GM12878 (cell line): Measurements from ENCODE around the gene TRAIP. TPM values are rescaled to one million over a fixed set of nuclear protein-coding genes. Genes with fewer than 3 reads are reported as not detected.

ENCODE experiments used
- CBX3 ChIP-seq: fragments of 200-600 bp; sonication (generic); IDR thresholded peaks from 2 replicates; pipeline ENCODE4 v1.6.1; 2016; ENCODE audit warnings: low read depth, borderline replicate concordance
- CEBPB ChIP-seq, 2 experiments: fragments of 150-350 bp in 1 of 2; IDR thresholded peaks; 2 replicates each; pipeline ENCODE4 v1.6.1; 2012 to 2014; ENCODE audit warnings: low read depth in 2 of 2, low read length in 2 of 2, borderline replicate concordance in 1 of 2, inconsistent platforms in 1 of 2
- CREB1 ChIP-seq: IDR thresholded peaks from 2 replicates; pipeline ENCODE4 v1.6.1; 2012; ENCODE audit warnings: low read depth, mild to moderate bottlenecking, inconsistent platforms
- EGR1 ChIP-seq, 2 experiments: IDR thresholded peaks; 1 replicate in 1 of 2; 2 replicates in 1 of 2; pipeline ENCODE4 v1.6.1; 2011 to 2012; ENCODE audit warnings: low read depth in 2 of 2, low read length in 2 of 2, borderline replicate concordance in 1 of 2, mild to moderate bottlenecking in 1 of 2, moderate library complexity in 1 of 2
- GABPA ChIP-seq: IDR thresholded peaks from 2 replicates; pipeline ENCODE4 v1.6.1; 2014; ENCODE audit warnings: antibody characterized with exemption, low read depth, mild to moderate bottlenecking, inconsistent platforms
- NFYB ChIP-seq: IDR thresholded peaks from 2 replicates; pipeline ENCODE4 v1.6.1; 2011; ENCODE audit warnings: low read depth, mild to moderate bottlenecking, low read length, improper control_type of control experiment, moderate library complexity; ENCODE audit not compliant: insufficient read depth
- RAD51 ChIP-seq: fragments of 450-650 bp; IDR thresholded peaks from 2 replicates; pipeline ENCODE4 v1.6.1; 2016; ENCODE audit warnings: moderate library complexity, mild to moderate bottlenecking, inconsistent platforms
- RELA ChIP-seq: fragments of 450-650 bp; IDR thresholded peaks from 2 replicates; pipeline ENCODE4 v1.8.0; 2014; ENCODE audit warnings: borderline replicate concordance; ENCODE audit not compliant: partially characterized antibody
- RELB ChIP-seq: fragments of 450-650 bp; IDR thresholded peaks from 2 replicates; pipeline ENCODE4 v1.6.1; 2017; ENCODE audit warnings: low read depth, mild to moderate bottlenecking, moderate library complexity
- SIN3A ChIP-seq: IDR thresholded peaks from 2 replicates; pipeline ENCODE4 v1.6.1; 2012; ENCODE audit warnings: low read depth, low read length, improper control_type of control experiment
- SP1 ChIP-seq: IDR thresholded peaks from one replicate; pipeline ENCODE4 v1.6.1; 2011; ENCODE audit warnings: low read depth, low read length
- ZBTB40 ChIP-seq: fragments of 450-650 bp; IDR thresholded peaks from 2 replicates; pipeline ENCODE4 v1.6.1; 2016; ENCODE audit warnings: mild to moderate bottlenecking, moderate library complexity, borderline replicate concordance
- polyA plus RNA-seq, 11 experiments: library from polyadenylated mRNA; depleted of rRNA in 4 of 11; unstranded in 6 of 11; stranded (reverse) in 5 of 11; fragments of >200 nt; fragmentation: Nextera tagmentation in 4 of 11; fragmentation: Illumina TruSeq in 1 of 11; extraction: Ambion mirVana in 4 of 11; extraction: Trizol in 1 of 11; gene quantifications; 1 replicate in 1 of 11; 2 replicates in 10 of 11; pipeline versions ENCODE4 v1.2.1 to v1.2.3, GENCODE V29; 2011 to 2016; ENCODE audit warnings: inconsistent platforms in 2 of 11, missing spikeins in 2 of 11, low read depth in 1 of 11
- total RNA-seq, 4 experiments: library from RNA; depleted of rRNA in 3 of 4; stranded (reverse); fragments of >200 nt in 3 of 4; fragmentation: Illumina TruSeq in 1 of 4; extraction: Trizol in 1 of 4; gene quantifications; 2 replicates each; pipeline versions ENCODE4 v1.2.1 to v1.2.3, GENCODE V29; 2013 to 2021
- TF ChIP-seq, protein P1 (sequence below): IDR thresholded peaks from 2 replicates; pipeline ENCODE4 v1.6.1; 2011; ENCODE audit warnings: low read depth, low read length, improper control_type of control experiment, borderline replicate concordance
- TF ChIP-seq, protein P2 (sequence below): fragments of 450-650 bp; IDR thresholded peaks from 2 replicates; pipeline ENCODE4 v1.6.1; 2018; ENCODE audit warnings: mild to moderate bottlenecking, low read depth, moderate library complexity; ENCODE audit not compliant: partially characterized antibody
- TF ChIP-seq, protein P3 (sequence below): IDR thresholded peaks from 2 replicates; pipeline ENCODE4 v1.6.1; 2012; ENCODE audit warnings: low read depth, low read length, improper control_type of control experiment
- TF ChIP-seq, protein P4 (sequence below): IDR thresholded peaks from 2 replicates; pipeline ENCODE4 v1.6.1; 2012; ENCODE audit warnings: low read depth, low read length, improper control_type of control experiment

Gene TRAIP
- total and polyA plus RNA-seq, 10 of the 15 experiments (the other 5 are each of a cell fraction or from before 2014, with no cell fraction given) = 15.9 to 37.0 (median 23.1) TPM

DNA sequence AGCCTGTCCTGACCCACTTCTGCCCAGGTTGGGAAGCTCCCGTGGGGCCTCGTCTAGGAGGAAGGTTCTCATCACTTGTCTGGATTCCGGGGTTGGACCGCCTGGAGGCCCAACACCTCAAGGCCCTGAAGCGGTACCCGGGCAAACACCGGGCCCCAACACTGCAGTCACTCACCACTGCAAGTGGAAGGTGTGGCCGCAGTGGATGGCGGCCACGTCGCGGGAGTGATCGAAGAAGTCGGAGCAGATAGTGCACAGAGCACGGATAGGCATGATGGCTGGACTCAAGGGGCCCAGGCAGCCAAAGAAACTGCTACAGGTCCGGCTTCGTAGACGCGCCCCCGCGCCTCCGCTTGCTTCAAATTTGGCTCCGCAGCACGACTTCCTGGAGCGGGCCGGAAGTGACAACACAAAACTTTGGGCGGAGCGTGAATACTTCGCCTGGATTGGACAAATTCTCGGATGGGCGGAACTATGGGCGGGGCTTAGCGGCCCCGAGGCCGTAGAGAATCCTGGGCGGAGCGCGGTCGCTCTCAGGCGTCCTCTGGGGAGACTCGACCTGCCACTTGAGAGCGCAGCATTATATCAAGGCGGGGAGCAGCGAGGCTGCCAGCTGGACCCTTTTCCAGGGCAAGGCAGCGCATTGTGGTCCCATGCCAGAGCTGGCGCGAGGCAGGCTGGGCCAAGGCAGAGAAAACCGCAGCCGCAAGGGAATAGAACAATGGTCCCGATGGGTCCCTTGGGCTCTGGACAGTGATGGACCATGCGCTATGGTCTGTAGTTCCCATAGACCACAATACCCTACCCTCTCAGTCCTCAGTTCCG, at the start of gene TRAIP (continued):
- TF ChIP-seq ZBTB40 (peak; percentile 97), CEBPB (IDR thresholded peaks at IDR 0.05; ENCODE audit: borderline replicate concordance in 1 of 2, low read depth in 2 of 2, low read length in 2 of 2) (no peak), SP1 (peak; percentile 86), NFYB (peak; percentile 32; the same call in 1 of the 2 replicates), GABPA (peak; percentile 98), RAD51 (no peak), EGR1 (IDR thresholded peaks at IDR 0.05; ENCODE audit: borderline replicate concordance in 1 of 2, low read depth in 2 of 2, low read length in 2 of 2) (peak; percentile 36 to 79), CREB1 (peak; percentile 95), CBX3 (no peak), RELB (peak; percentile 98), SIN3A (peak; percentile 99), RELA (peak; percentile 32)
- TF ChIP-seq, protein P1, sequence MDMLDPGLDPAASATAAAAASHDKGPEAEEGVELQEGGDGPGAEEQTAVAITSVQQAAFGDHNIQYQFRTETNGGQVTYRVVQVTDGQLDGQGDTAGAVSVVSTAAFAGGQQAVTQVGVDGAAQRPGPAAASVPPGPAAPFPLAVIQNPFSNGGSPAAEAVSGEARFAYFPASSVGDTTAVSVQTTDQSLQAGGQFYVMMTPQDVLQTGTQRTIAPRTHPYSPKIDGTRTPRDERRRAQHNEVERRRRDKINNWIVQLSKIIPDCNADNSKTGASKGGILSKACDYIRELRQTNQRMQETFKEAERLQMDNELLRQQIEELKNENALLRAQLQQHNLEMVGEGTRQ = no peak
- TF ChIP-seq, protein P2, sequence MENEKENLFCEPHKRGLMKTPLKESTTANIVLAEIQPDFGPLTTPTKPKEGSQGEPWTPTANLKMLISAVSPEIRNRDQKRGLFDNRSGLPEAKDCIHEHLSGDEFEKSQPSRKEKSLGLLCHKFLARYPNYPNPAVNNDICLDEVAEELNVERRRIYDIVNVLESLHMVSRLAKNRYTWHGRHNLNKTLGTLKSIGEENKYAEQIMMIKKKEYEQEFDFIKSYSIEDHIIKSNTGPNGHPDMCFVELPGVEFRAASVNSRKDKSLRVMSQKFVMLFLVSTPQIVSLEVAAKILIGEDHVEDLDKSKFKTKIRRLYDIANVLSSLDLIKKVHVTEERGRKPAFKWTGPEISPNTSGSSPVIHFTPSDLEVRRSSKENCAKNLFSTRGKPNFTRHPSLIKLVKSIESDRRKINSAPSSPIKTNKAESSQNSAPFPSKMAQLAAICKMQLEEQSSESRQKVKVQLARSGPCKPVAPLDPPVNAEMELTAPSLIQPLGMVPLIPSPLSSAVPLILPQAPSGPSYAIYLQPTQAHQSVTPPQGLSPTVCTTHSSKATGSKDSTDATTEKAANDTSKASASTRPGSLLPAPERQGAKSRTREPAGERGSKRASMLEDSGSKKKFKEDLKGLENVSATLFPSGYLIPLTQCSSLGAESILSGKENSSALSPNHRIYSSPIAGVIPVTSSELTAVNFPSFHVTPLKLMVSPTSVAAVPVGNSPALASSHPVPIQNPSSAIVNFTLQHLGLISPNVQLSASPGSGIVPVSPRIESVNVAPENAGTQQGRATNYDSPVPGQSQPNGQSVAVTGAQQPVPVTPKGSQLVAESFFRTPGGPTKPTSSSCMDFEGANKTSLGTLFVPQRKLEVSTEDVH = peak; percentile 80
- TF ChIP-seq, protein P3, sequence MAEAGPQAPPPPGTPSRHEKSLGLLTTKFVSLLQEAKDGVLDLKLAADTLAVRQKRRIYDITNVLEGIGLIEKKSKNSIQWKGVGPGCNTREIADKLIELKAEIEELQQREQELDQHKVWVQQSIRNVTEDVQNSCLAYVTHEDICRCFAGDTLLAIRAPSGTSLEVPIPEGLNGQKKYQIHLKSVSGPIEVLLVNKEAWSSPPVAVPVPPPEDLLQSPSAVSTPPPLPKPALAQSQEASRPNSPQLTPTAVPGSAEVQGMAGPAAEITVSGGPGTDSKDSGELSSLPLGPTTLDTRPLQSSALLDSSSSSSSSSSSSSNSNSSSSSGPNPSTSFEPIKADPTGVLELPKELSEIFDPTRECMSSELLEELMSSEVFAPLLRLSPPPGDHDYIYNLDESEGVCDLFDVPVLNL = peak; percentile 97
- TF ChIP-seq, protein P4, sequence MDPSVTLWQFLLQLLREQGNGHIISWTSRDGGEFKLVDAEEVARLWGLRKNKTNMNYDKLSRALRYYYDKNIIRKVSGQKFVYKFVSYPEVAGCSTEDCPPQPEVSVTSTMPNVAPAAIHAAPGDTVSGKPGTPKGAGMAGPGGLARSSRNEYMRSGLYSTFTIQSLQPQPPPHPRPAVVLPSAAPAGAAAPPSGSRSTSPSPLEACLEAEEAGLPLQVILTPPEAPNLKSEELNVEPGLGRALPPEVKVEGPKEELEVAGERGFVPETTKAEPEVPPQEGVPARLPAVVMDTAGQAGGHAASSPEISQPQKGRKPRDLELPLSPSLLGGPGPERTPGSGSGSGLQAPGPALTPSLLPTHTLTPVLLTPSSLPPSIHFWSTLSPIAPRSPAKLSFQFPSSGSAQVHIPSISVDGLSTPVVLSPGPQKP = peak; percentile 78
